K562 (cell line): Measurements from ENCODE around the gene DGCR2.
A peak's percentile ranks its signal among the peaks of the same experiment; 100 is the strongest.

Experiments used
- CREB1 ChIP-seq, 2 experiments: sonication (generic) in 1 of 2; formaldehyde crosslinking in 1 of 2; IDR thresholded peaks; 2 replicates each; pipeline versions ENCODE4 v1.6.1 to v1.8.0; 2012 to 2022; ENCODE audit warnings: inconsistent platforms in 1 of 2, mild to moderate bottlenecking in 1 of 2, missing genetic modification reagents in 1 of 2, moderate library complexity in 1 of 2
- CTCF ChIP-seq, 3 experiments: IDR thresholded peaks in 2 of 3; conservative IDR thresholded peaks in 1 of 3; 2 replicates each; pipeline ENCODE4 v1.5.1; 2011 to 2012; ENCODE audit warnings: low read length in 3 of 3, mild to moderate bottlenecking in 3 of 3, control low read depth in 2 of 3, improper control_type of control experiment in 1 of 3, inconsistent platforms in 1 of 3, low read depth in 1 of 3, mixed read lengths in 1 of 3, moderate library complexity in 1 of 3; ENCODE audit not compliant: insufficient read depth in 2 of 3
- FOSL1 ChIP-seq: fragments of 200-800 bp; sonication (Bioruptor generic); conservative IDR thresholded peaks from 2 replicates; pipeline ENCODE4 v1.6.1; 2016; ENCODE audit warnings: missing genetic modification characterization, missing compliant biosample characterization
- KAT7 ChIP-seq: sonication (generic); formaldehyde crosslinking; IDR thresholded peaks from 2 replicates; pipeline ENCODE4 v1.8.0; 2022; ENCODE audit warnings: missing genetic modification reagents, mild to moderate bottlenecking, borderline replicate concordance
- SP1 ChIP-seq: sonication (generic); formaldehyde crosslinking; IDR thresholded peaks from 2 replicates; pipeline ENCODE4 v1.8.1; 2022; ENCODE audit warnings: mild to moderate bottlenecking, missing genetic modification reagents
- TAF1 ChIP-seq: IDR thresholded peaks from 2 replicates; pipeline ENCODE4 v1.6.1; 2011; ENCODE audit warnings: mild to moderate bottlenecking, low read length, moderate library complexity; ENCODE audit not compliant: insufficient read depth, control insufficient read depth, severe bottlenecking; ENCODE audit errors: extremely low read depth
- TBL1XR1 ChIP-seq, 2 experiments: IDR thresholded peaks; 2 replicates each; pipeline ENCODE4 v1.6.1; 2012; ENCODE audit warnings: improper control_type of control experiment in 2 of 2, low read length in 2 of 2, mild to moderate bottlenecking in 1 of 2

GRCh38 chr22:19110064-19110458 is 12.2 kb downstream of the DGCR2 start:
- TF ChIP-seq TBL1XR1 (IDR thresholded peaks at IDR 0.05; ENCODE audit: low read length in 2 of 2), result no peak
- no peak for TF ChIP-seq SP1 (CRISPR knock-in tag)
- no peak for TF ChIP-seq KAT7
- TF ChIP-seq CTCF (IDR thresholded peaks at IDR 0.05 in 2 of 3, conservative IDR thresholded peaks at IDR 0.05 in 1 of 3; ENCODE audit: insufficient read depth in 2 of 3, low read depth in 1 of 3, low read length in 3 of 3), result peak in 1 of 3 experiments; percentile 10; a peak in 1 of 6 replicates
- no peak for TF ChIP-seq FOSL1 (tag)
- no peak for TF ChIP-seq CREB1 (IDR thresholded peaks at IDR 0.05)
- no peak for TF ChIP-seq CREB1 (CRISPR knock-in tag; IDR thresholded peaks at IDR 0.05)
- TF ChIP-seq TAF1, result no peak
